K562 (cell line): ENCODE measurements around the gene HSPA1B. TPM values are rescaled to one million over a fixed set of nuclear protein-coding genes. Genes with fewer than 3 reads are reported as not detected.

ENCODE experiments used
- ARNT ChIP-seq, 2 experiments: fragments of 450-650 bp; IDR thresholded peaks; 2 replicates each; pipeline ENCODE4 v1.6.1; 2016; ENCODE audit warnings: mild to moderate bottlenecking in 1 of 2
- CHCHD3 ChIP-seq: fragments of 250-450 bp; sonication (Bioruptor Pico); IDR thresholded peaks from 2 replicates; pipeline ENCODE4 v2.1.2; 2022; ENCODE audit warnings: mild to moderate bottlenecking
- KDM2B ChIP-seq: fragments of 250-450 bp; sonication (Bioruptor Pico); IDR thresholded peaks from 2 replicates; pipeline ENCODE4 v1.8.0; 2021; ENCODE audit warnings: mild to moderate bottlenecking, moderate library complexity
- KDM5B ChIP-seq: fragments of 200-600 bp; sonication (generic); IDR thresholded peaks from 2 replicates; pipeline ENCODE4 v1.6.1; 2012; ENCODE audit warnings: low read depth, mild to moderate bottlenecking, moderate library complexity, low read length, control low read depth, inconsistent platforms; ENCODE audit not compliant: insufficient replicate concordance
- MAFF ChIP-seq: IDR thresholded peaks from 2 replicates; pipeline ENCODE4 v1.6.1; 2012; ENCODE audit warnings: low read length, improper control_type of control experiment
- MEF2D ChIP-seq: conservative IDR thresholded peaks from 2 replicates; pipeline ENCODE4 v1.6.1; 2016; ENCODE audit warnings: low read depth, missing genetic modification characterization, missing compliant biosample characterization
- MEIS2 ChIP-seq: fragments of 450-650 bp; IDR thresholded peaks from 2 replicates; pipeline ENCODE4 v1.6.1; 2014; ENCODE audit warnings: mild to moderate bottlenecking; ENCODE audit not compliant: partially characterized antibody
- NFIC ChIP-seq: fragments of 450-650 bp; IDR thresholded peaks from 2 replicates; pipeline ENCODE4 v1.6.1; 2017; ENCODE audit warnings: mild to moderate bottlenecking, inconsistent platforms
- RBM17 ChIP-seq: fragments of 200-400 bp; formaldehyde crosslinking; IDR thresholded peaks from 2 replicates; pipeline ENCODE4 v1.6.1; 2017; ENCODE audit warnings: low read depth, mild to moderate bottlenecking, low read length, borderline replicate concordance
- SAP30 ChIP-seq: fragments of 200-600 bp; sonication (generic); IDR thresholded peaks from 2 replicates; pipeline ENCODE4 v1.6.1; 2012; ENCODE audit warnings: borderline replicate concordance, low read depth, mild to moderate bottlenecking, moderate library complexity, low read length, control low read depth, inconsistent platforms; ENCODE audit not compliant: insufficient read depth, poor library complexity, severe bottlenecking
- SREBF2 ChIP-seq: sonication (generic); formaldehyde crosslinking; IDR thresholded peaks from 2 replicates; pipeline ENCODE4 v1.4.0; 2020; ENCODE audit warnings: mild to moderate bottlenecking, missing genetic modification reagents
- TCF3 ChIP-seq: sonication (generic); formaldehyde crosslinking; IDR thresholded peaks from 2 replicates; pipeline ENCODE4 v1.4.0; 2020; ENCODE audit warnings: mild to moderate bottlenecking, missing genetic modification reagents
- ZFP30 ChIP-seq: fragments of 250-450 bp; sonication (Bioruptor Pico); IDR thresholded peaks from 2 replicates; pipeline ENCODE4 v1.8.0; 2022; ENCODE audit warnings: moderate library complexity, mild to moderate bottlenecking, inconsistent platforms, borderline replicate concordance
- polyA plus RNA-seq, 8 experiments: library from polyadenylated mRNA; depleted of rRNA in 4 of 8; stranded (reverse) in 5 of 8; unstranded in 3 of 8; fragments of >200 nt; fragmentation: Nextera tagmentation in 2 of 8; fragmentation: Illumina TruSeq in 1 of 8; extraction: Ambion mirVana in 2 of 8; extraction: Trizol in 1 of 8; gene quantifications; 2 replicates each; pipeline versions ENCODE4 v1.2.1 to v1.2.3, GENCODE V29; 2011 to 2014; ENCODE audit warnings: inconsistent platforms in 1 of 8, missing spikeins in 1 of 8
- total RNA-seq, 7 experiments: library from RNA; depleted of rRNA in 6 of 7; stranded (reverse); fragments of >200 nt in 6 of 7; fragmentation: Illumina TruSeq in 2 of 7; extraction: Trizol in 2 of 7; gene quantifications; 2 replicates each; pipeline versions ENCODE4 v1.2.1 to v1.2.3, GENCODE V29; 2011 to 2021; ENCODE audit warnings: low replicate concordance in 1 of 7
- TF ChIP-seq, protein P1 (sequence below): fragments of 250-450 bp; sonication (Bioruptor Pico); IDR thresholded peaks from 2 replicates; pipeline ENCODE4 v1.8.0; 2021; ENCODE audit warnings: borderline replicate concordance, mild to moderate bottlenecking, moderate library complexity; ENCODE audit not compliant: poor library complexity, severe bottlenecking
- TF ChIP-seq, protein P2 (sequence below): fragments of 250-450 bp; sonication (Bioruptor Pico); IDR thresholded peaks from 2 replicates; pipeline ENCODE4 v1.9.0; 2021; ENCODE audit warnings: mild to moderate bottlenecking
- TF ChIP-seq, protein P3 (sequence below): sonication (generic); formaldehyde crosslinking; IDR thresholded peaks from 2 replicates; pipeline ENCODE4 v1.5.0; 2020; ENCODE audit warnings: missing genetic modification reagents
- TF ChIP-seq, protein P4 (sequence below): sonication (generic); formaldehyde crosslinking; IDR thresholded peaks from 2 replicates; pipeline ENCODE4 v1.8.1; 2023; ENCODE audit warnings: mild to moderate bottlenecking, missing genetic modification reagents, moderate library complexity
- TF ChIP-seq, protein P5 (sequence below): sonication (generic); formaldehyde crosslinking; IDR thresholded peaks from 2 replicates; pipeline ENCODE4 v1.8.0; 2023; ENCODE audit warnings: missing genetic modification reagents, mild to moderate bottlenecking, borderline replicate concordance

Gene HSPA1B
- total and polyA plus RNA-seq, 9 of the 15 experiments (the other 6 are each of a cell fraction or from before 2014, with no cell fraction given), result 0.27 to 227 (median 51.2) TPM

DNA sequence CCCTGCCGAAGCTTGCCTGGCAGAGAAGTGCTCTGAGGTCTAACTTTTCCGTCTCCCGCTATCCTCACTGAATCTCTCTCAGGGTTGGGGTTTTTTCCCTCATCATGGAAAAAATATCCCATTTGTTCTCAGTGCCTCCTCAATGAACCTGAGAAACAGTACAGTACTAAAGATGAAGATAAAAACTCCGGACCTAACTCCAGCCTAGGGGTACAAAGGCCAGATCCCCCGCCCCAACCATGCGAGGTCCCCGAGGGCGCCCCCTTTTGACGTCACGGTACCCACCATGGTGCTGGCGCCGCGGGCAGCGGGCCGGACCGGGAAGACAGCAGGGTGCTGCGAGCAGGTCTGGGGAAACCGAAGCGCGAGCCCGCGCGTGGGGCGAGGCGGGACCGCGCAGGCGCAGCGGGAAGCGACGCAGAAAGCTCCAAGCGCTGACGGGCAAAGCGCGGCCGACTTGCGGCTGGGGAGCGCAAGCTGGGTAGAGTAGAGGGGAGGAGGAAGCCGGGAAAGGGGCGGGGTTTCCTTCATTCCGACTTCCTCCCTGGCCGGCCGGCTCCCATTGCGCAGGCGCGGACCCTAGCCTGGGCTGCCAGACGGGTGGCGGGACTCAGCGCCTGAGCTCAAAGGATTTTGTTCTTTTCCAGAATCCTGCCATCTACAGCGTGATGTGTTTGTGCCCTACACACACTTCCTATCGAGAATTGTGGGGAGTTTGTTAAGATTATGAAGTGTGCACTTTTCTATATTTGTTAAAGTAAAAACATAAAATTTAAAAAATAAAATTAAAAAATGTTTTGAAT is 20.9 kb upstream of the HSPA1B start, which contains the start of gene LSM2 (continued):
- TF ChIP-seq, protein P1, sequence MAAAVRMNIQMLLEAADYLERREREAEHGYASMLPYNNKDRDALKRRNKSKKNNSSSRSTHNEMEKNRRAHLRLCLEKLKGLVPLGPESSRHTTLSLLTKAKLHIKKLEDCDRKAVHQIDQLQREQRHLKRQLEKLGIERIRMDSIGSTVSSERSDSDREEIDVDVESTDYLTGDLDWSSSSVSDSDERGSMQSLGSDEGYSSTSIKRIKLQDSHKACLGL, result peak; percentile 83
- TF ChIP-seq, protein P2, sequence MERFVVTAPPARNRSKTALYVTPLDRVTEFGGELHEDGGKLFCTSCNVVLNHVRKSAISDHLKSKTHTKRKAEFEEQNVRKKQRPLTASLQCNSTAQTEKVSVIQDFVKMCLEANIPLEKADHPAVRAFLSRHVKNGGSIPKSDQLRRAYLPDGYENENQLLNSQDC (CRISPR knock-in tag), result peak; percentile 79; the same call in 1 of the 2 replicates
- TF ChIP-seq SAP30 (peak; percentile 79), SREBF2 (no peak), RBM17 (no peak), MAFF (peak; percentile 20; the same call in 1 of the 2 replicates), CHCHD3 (no peak), KDM2B (CRISPR knock-in tag) (0 out of 2 replicates have a peak, but pooled peaks have one; percentile 19), ZFP30 (CRISPR knock-in tag) (0 out of 2 replicates have a peak, but pooled peaks have one; percentile 51), ARNT (IDR thresholded peaks at IDR 0.05) (peak in 1 of 2 experiments; percentile 39; a peak in 2 of 4 replicates), MEF2D (tag) (no peak), NFIC (peak; percentile 70), KDM5B (peak; percentile 93), MEIS2 (peak; percentile 92), TCF3 (CRISPR knock-in tag) (peak; percentile 41)
- TF ChIP-seq, protein P3, sequence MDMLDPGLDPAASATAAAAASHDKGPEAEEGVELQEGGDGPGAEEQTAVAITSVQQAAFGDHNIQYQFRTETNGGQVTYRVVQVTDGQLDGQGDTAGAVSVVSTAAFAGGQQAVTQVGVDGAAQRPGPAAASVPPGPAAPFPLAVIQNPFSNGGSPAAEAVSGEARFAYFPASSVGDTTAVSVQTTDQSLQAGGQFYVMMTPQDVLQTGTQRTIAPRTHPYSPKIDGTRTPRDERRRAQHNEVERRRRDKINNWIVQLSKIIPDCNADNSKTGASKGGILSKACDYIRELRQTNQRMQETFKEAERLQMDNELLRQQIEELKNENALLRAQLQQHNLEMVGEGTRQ (CRISPR knock-in tag), result no peak
- TF ChIP-seq, protein P4, sequence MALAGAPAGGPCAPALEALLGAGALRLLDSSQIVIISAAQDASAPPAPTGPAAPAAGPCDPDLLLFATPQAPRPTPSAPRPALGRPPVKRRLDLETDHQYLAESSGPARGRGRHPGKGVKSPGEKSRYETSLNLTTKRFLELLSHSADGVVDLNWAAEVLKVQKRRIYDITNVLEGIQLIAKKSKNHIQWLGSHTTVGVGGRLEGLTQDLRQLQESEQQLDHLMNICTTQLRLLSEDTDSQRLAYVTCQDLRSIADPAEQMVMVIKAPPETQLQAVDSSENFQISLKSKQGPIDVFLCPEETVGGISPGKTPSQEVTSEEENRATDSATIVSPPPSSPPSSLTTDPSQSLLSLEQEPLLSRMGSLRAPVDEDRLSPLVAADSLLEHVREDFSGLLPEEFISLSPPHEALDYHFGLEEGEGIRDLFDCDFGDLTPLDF (CRISPR knock-in tag), result peak; percentile 98
- TF ChIP-seq, protein P5, sequence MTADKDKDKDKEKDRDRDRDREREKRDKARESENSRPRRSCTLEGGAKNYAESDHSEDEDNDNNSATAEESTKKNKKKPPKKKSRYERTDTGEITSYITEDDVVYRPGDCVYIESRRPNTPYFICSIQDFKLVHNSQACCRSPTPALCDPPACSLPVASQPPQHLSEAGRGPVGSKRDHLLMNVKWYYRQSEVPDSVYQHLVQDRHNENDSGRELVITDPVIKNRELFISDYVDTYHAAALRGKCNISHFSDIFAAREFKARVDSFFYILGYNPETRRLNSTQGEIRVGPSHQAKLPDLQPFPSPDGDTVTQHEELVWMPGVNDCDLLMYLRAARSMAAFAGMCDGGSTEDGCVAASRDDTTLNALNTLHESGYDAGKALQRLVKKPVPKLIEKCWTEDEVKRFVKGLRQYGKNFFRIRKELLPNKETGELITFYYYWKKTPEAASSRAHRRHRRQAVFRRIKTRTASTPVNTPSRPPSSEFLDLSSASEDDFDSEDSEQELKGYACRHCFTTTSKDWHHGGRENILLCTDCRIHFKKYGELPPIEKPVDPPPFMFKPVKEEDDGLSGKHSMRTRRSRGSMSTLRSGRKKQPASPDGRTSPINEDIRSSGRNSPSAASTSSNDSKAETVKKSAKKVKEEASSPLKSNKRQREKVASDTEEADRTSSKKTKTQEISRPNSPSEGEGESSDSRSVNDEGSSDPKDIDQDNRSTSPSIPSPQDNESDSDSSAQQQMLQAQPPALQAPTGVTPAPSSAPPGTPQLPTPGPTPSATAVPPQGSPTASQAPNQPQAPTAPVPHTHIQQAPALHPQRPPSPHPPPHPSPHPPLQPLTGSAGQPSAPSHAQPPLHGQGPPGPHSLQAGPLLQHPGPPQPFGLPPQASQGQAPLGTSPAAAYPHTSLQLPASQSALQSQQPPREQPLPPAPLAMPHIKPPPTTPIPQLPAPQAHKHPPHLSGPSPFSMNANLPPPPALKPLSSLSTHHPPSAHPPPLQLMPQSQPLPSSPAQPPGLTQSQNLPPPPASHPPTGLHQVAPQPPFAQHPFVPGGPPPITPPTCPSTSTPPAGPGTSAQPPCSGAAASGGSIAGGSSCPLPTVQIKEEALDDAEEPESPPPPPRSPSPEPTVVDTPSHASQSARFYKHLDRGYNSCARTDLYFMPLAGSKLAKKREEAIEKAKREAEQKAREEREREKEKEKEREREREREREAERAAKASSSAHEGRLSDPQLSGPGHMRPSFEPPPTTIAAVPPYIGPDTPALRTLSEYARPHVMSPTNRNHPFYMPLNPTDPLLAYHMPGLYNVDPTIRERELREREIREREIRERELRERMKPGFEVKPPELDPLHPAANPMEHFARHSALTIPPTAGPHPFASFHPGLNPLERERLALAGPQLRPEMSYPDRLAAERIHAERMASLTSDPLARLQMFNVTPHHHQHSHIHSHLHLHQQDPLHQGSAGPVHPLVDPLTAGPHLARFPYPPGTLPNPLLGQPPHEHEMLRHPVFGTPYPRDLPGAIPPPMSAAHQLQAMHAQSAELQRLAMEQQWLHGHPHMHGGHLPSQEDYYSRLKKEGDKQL, result no peak
